LNCAP (cell line): ENCODE data around the gene DNAH9.

Source experiments
- TF ChIP-seq, protein P1 (sequence below): fragments of 450-650 bp; IDR thresholded peaks from 2 replicates; pipeline ENCODE4 v1.5.1; 2017; ENCODE audit warnings: mild to moderate bottlenecking

Gene DNAH9

DNA sequence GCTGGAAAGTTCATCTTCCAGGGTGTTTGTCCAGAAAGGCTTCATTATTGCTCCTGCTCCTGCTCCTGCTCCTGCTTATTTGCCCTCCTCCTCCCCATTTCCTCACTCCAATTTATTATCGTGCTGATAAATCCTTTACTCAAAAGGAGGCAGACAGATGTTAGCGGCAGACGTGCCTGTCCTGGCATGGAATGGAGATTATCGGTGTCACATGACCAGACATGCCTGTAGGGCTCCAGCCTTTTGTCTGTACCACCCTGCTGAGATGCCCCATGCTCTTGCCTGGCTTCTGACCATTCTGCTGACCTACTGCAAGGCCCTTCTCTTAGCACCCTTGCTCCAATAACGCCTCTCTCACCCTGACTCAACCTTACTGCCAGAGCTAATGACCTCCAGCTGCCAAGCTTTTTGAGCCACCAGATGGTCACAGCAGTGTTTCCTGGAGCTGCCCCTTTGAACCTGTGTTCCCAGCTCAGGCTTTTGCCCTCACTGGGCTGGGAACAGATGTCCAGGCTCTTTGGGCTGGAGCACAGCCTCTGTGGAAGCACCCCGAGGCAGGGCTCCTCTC is 12.8 kb downstream of the DNAH9 start:
- TF ChIP-seq, protein P1, sequence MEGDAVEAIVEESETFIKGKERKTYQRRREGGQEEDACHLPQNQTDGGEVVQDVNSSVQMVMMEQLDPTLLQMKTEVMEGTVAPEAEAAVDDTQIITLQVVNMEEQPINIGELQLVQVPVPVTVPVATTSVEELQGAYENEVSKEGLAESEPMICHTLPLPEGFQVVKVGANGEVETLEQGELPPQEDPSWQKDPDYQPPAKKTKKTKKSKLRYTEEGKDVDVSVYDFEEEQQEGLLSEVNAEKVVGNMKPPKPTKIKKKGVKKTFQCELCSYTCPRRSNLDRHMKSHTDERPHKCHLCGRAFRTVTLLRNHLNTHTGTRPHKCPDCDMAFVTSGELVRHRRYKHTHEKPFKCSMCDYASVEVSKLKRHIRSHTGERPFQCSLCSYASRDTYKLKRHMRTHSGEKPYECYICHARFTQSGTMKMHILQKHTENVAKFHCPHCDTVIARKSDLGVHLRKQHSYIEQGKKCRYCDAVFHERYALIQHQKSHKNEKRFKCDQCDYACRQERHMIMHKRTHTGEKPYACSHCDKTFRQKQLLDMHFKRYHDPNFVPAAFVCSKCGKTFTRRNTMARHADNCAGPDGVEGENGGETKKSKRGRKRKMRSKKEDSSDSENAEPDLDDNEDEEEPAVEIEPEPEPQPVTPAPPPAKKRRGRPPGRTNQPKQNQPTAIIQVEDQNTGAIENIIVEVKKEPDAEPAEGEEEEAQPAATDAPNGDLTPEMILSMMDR: no peak

DNA sequence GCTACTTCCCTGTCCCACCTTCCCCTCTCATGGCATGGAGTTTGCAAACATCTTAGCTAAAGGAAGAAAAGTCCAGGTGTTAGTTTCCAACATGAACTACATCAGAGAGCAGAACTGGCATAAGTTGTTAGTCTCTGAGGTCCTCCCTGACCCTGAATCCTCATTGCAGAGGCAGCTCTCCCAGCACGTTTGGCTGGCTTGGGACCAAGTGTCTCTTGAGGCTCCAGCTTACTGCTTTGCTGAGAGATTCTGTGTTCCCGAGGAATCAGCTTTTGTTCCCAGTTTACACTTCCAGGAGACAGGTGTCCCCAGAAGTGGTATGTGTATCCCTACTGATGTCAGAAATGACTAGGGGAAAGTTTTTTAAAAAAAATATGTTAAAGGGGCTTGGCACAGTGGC is 14.7 kb downstream of the DNAH9 start:
- TF ChIP-seq, protein P1: no peak

GRCh38 chr17:11618861-11619566 is 20.7 kb downstream of the DNAH9 start:
- TF ChIP-seq, protein P1: no peak

DNA sequence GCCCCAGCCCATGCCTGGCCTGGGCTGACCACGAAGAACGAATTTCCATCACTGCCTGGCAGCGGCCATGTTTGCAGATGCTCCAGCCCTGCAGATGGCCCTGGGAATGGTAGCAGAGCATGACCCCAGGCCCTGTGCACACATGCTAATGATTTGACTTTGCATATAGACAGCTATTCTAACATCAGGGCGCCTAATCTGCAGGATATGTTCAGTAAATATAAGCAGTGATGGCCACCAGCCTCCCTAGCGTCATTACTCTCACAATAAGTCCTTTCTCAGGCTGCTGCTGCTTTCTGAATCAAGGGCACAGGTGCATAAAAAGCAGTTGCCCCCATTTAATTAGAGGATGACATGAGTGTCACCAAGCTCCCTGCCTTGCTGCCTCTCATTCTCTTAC is 24.2 kb downstream of the DNAH9 start:
- TF ChIP-seq, protein P1: no peak

GRCh38 chr17:11624976-11625375 is 26.7 kb downstream of the DNAH9 start:
- TF ChIP-seq, protein P1: no peak

DNA sequence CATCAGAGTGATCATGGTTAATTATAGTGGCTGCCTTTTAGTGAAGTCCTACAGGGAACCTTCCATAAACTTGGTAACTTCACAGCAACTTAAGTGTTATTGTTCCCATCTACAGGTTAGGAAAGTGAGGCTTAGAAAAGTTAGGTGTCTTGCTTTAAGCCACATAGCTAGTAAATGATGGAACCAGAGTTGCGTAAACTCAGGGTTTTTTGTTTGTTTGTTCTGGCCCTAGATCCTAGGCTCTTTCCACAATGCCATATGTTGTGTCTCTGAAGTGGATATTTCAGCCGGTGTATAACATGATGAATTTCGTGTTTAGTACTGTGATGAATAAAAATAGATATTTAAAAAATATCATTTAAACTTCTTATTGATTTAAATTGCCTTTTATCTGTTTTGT is 27.6 kb downstream of the DNAH9 start:
- TF ChIP-seq, protein P1: no peak

DNA sequence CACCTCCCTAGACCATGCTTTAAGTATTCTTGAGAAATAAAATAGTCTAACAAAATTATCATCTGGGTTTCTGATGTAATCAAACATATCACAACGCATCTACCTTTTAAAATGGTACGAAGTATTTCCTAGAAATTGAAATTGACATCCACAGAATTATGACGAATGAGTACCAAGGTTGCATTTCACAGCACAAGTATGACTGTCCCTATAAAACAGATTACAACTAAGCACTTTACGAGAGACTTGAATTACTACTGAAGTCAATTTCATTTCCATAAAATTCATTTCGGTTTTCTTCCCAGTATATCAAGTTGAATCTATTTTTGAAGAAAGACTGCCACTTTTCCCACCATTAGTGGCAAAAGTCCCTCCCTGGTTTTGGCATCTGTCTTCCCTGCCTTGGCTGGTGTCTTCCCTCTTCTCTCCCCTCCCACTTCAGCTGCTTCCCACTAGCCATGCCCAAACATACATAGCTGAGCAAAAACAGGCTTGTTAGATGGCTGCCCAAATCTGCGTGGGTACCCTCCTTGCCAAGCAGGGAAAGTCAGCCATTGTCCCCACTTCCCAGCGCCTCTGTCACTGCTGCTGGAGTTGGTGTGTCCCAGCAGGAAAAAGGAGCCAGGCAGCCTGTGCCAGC is 29.2 kb downstream of the DNAH9 start:
- TF ChIP-seq, protein P1: no peak
